Suprapubic skin (tissue), 4 donors: Measurements from ENCODE around the gene AGMO.

Source experiments
- CTCF ChIP-seq, 2 donors: fragments of 200-600 bp in 1 of 2; fragments of 450-650 bp in 1 of 2; sonication (generic) in 1 of 2; IDR thresholded peaks; one replicate each; pipeline ENCODE4 v1.5.1; 2016 to 2019; ENCODE audit warnings: antibody characterized with exemption in 2 of 2, mild to moderate bottlenecking in 1 of 2, moderate library complexity in 1 of 2
- EP300 ChIP-seq: sonication (generic); formaldehyde crosslinking; IDR thresholded peaks from one replicate; pipeline ENCODE4 v1.6.1; 2017; ENCODE audit warnings: antibody characterized with exemption
- POLR2A ChIP-seq, 2 donors: fragments of 450-650 bp; IDR thresholded peaks; one replicate each; pipeline ENCODE4 v1.6.1; 2017; ENCODE audit warnings: antibody characterized with exemption in 2 of 2, mild to moderate bottlenecking in 2 of 2, moderate library complexity in 2 of 2
- POLR2AphosphoS5 ChIP-seq, 3 donors: sonication (generic); formaldehyde crosslinking; IDR thresholded peaks; one replicate each; pipeline ENCODE4 v1.6.1; 2017; ENCODE audit warnings: antibody characterized with exemption in 3 of 3

GRCh38 chr7:15441915-15442314, 119.9 kb downstream of the AGMO start:
- TF ChIP-seq CTCF (IDR thresholded peaks at IDR 0.05) (no peak), POLR2A (IDR thresholded peaks at IDR 0.05) (no peak), POLR2AphosphoS5 (IDR thresholded peaks at IDR 0.05) (no peak), EP300 (no peak)
